HepG2 (cell line): ENCODE data around the gene ELP5. TPM values are rescaled to one million over a fixed set of nuclear protein-coding genes. Genes with fewer than 3 reads are reported as not detected.
A peak's percentile ranks its signal among the peaks of the same experiment; 100 is the strongest.

Source experiments
- ATF7-NPFF ChIP-seq: sonication (generic); formaldehyde crosslinking; IDR thresholded peaks from 2 replicates; pipeline ENCODE4 v1.8.1; 2023; ENCODE audit warnings: mild to moderate bottlenecking, low read depth, missing genetic modification reagents, moderate library complexity
- CENPBD1 ChIP-seq: sonication (generic); formaldehyde crosslinking; IDR thresholded peaks from 2 replicates; pipeline ENCODE4 v1.8.0; 2022; ENCODE audit warnings: missing genetic modification reagents, low read depth, mild to moderate bottlenecking, borderline replicate concordance
- CENPT ChIP-seq: sonication (generic); formaldehyde crosslinking; IDR thresholded peaks from 2 replicates; pipeline ENCODE4 v1.8.0; 2022; ENCODE audit warnings: low read depth, mild to moderate bottlenecking, moderate library complexity, missing genetic modification reagents
- IKZF5 ChIP-seq: IDR thresholded peaks from 2 replicates; pipeline ENCODE4 v1.6.1; 2018; ENCODE audit warnings: missing genetic modification reagents, mild to moderate bottlenecking, missing compliant biosample characterization
- KDM5A ChIP-seq: fragments of 200-600 bp; sonication (generic); IDR thresholded peaks from 2 replicates; pipeline ENCODE4 v1.7.0; 2018; ENCODE audit warnings: antibody characterized with exemption, mild to moderate bottlenecking, low read length, borderline replicate concordance
- NFAT5 ChIP-seq: sonication (generic); formaldehyde crosslinking; IDR thresholded peaks from 2 replicates; pipeline ENCODE4 v1.4.0; 2020; ENCODE audit warnings: missing genetic modification reagents
- PHF21A ChIP-seq: sonication (generic); formaldehyde crosslinking; IDR thresholded peaks from 2 replicates; pipeline ENCODE4 v1.5.0; 2020; ENCODE audit warnings: mild to moderate bottlenecking, missing genetic modification reagents
- RBM39 ChIP-seq: fragments of 200-400 bp; formaldehyde crosslinking; IDR thresholded peaks from one replicate; pipeline ENCODE4 v1.6.1; 2018; ENCODE audit warnings: antibody characterized with exemption, mild to moderate bottlenecking, low read depth, low read length; ENCODE audit not compliant: poor library complexity, severe bottlenecking
- ZBED4 ChIP-seq: sonication (generic); formaldehyde crosslinking; IDR thresholded peaks from 2 replicates; pipeline ENCODE4 v1.4.0; 2020; ENCODE audit warnings: missing genetic modification reagents, borderline replicate concordance
- ZBTB38 ChIP-seq: sonication (generic); formaldehyde crosslinking; IDR thresholded peaks from 2 replicates; pipeline ENCODE4 v1.5.1; 2020; ENCODE audit warnings: mild to moderate bottlenecking, missing genetic modification reagents
- ZBTB43 ChIP-seq: sonication (generic); formaldehyde crosslinking; conservative IDR thresholded peaks from 2 replicates; pipeline ENCODE4 v1.4.0; 2020; ENCODE audit warnings: missing genetic modification reagents
- ZFP1 ChIP-seq: IDR thresholded peaks from 2 replicates; pipeline ENCODE4 v1.6.1; 2016
- ZNF12 ChIP-seq: sonication (generic); formaldehyde crosslinking; IDR thresholded peaks from 2 replicates; pipeline ENCODE4 v1.5.0; 2020; ENCODE audit warnings: missing genetic modification reagents
- ZNF275 ChIP-seq: sonication (generic); formaldehyde crosslinking; IDR thresholded peaks from 2 replicates; pipeline ENCODE4 v1.8.0; 2022; ENCODE audit warnings: missing genetic modification reagents, mild to moderate bottlenecking, inconsistent platforms, borderline replicate concordance
- ZNF44 ChIP-seq: sonication (generic); formaldehyde crosslinking; IDR thresholded peaks from 2 replicates; pipeline ENCODE4 v1.5.1; 2020; ENCODE audit warnings: mild to moderate bottlenecking, missing genetic modification reagents
- polyA plus RNA-seq, 8 experiments: library from polyadenylated mRNA; depleted of rRNA in 3 of 8; stranded (reverse) in 7 of 8; unstranded in 1 of 8; fragments of >200 nt; fragmentation: Illumina TruSeq in 4 of 8; extraction: Trizol in 4 of 8; gene quantifications; 2 replicates each; pipeline versions ENCODE4 v1.2.1 to v1.2.3, GENCODE V29; 2011 to 2016; ENCODE audit warnings: low read depth in 4 of 8, missing spikeins in 1 of 8, mixed read lengths in 1 of 8; ENCODE audit not compliant: insufficient read depth in 1 of 8
- total RNA-seq, 5 experiments: library from RNA; depleted of rRNA; stranded (reverse); fragments of >200 nt; fragmentation: Illumina TruSeq; extraction: Trizol; gene quantifications; 2 replicates each; pipeline ENCODE4 v1.2.3, GENCODE V29; 2016; ENCODE audit warnings: low read depth in 1 of 5

ELP5 gene
- total and polyA plus RNA-seq, 2 of the 13 experiments (the other 11 are each of a cell fraction or from before 2014, with no cell fraction given): 67.6 to 69.8 TPM

- TF ChIP-seq ZBTB43 (CRISPR knock-in tag): no peak
- TF ChIP-seq PHF21A (CRISPR knock-in tag): no peak
- no peak; the same call in 1 of the 2 replicates for TF ChIP-seq IKZF5 (CRISPR knock-in tag)
- no peak for TF ChIP-seq RBM39
- TF ChIP-seq NFAT5 (CRISPR knock-in tag): no peak
- TF ChIP-seq ZFP1 (CRISPR knock-in tag): no peak
- no peak for TF ChIP-seq KDM5A
- no peak for TF ChIP-seq ZNF12 (CRISPR knock-in tag)
- no peak for TF ChIP-seq ZNF44 (CRISPR knock-in tag)
- no peak for TF ChIP-seq ZBED4
- TF ChIP-seq CENPBD1 (CRISPR knock-in tag): no peak
- no peak for TF ChIP-seq CENPT
- TF ChIP-seq ZBTB38 (CRISPR knock-in tag): no peak
- 0 out of 2 replicates have a peak, but pooled peaks have one; percentile 31 for TF ChIP-seq ATF7-NPFF (CRISPR knock-in tag)
- no peak for TF ChIP-seq ZNF275 (CRISPR knock-in tag)
These were observed 14.1 kb upstream of the ELP5 start (continued) for GRCh38 chr17:7237761-7238419.
